Keratinocyte (primary cell): Measurements from ENCODE around the gene USP49.

Experiments used
- CTCF ChIP-seq, 3 experiments: IDR thresholded peaks in 1 of 3; conservative IDR thresholded peaks in 1 of 3; optimal IDR thresholded peaks in 1 of 3; 2 replicates in 2 of 3; 3 replicates in 1 of 3; pipeline versions ENCODE3 to v1.5.1; 2011; ENCODE audit warnings: low read length in 3 of 3, mild to moderate bottlenecking in 3 of 3, moderate library complexity in 2 of 3, control low read depth in 1 of 3, inconsistent platforms in 1 of 3; ENCODE audit not compliant: insufficient read depth in 2 of 3; ENCODE audit errors: extremely low read depth in 1 of 3
- EZH2 ChIP-seq: IDR thresholded peaks from one replicate; pipeline ENCODE4 v1.6.1; 2012; ENCODE audit warnings: inconsistent platforms, mild to moderate bottlenecking, low read length, moderate library complexity

DNA sequence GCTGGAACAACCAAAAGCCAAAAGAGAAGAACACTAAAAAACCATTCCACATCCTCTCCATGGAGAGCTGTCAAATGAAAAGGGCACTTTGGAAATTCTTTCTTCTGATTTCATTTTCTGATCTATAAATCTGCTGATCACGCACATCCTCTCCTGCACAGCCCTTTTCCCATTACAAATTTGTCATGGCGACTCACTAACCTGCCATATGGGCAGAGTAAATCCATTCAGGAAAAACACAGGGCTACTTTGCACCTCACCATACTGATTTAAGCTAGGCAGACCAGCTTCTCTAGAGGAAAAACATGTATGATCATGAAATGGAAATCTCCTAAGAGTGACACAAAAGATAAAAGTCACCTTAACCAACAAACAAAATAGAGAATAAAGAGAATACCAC, 81.7 kb downstream of the USP49 start:
- TF ChIP-seq CTCF (optimal IDR thresholded peaks at IDR 0.05 in 1 of 3, IDR thresholded peaks at IDR 0.05 in 1 of 3, conservative IDR thresholded peaks at IDR 0.05 in 1 of 3; ENCODE audit: extremely low read depth in 1 of 3, insufficient read depth in 2 of 3, low read length in 3 of 3) (no peak), EZH2 (no peak)
